Smooth muscle cell (in vitro differentiated cells): ENCODE results near the gene MVD. TPM values are rescaled to one million over a fixed set of nuclear protein-coding genes. Genes with fewer than 3 reads are reported as not detected.

Source experiments
- DNase-seq: peaks from one replicate; lab custom pipeline; 2025; ENCODE audit not compliant: unreplicated experiment; lab: John Stamatoyannopoulos, UW
- H2AFZ ChIP-seq: fragments of 200-600 bp; sonication (generic); 2 replicates; pipeline ENCODE4 v1.6.0; 2016; ENCODE audit warnings: antibody characterized with exemption, low read depth, mild to moderate bottlenecking
- H3F3A ChIP-seq: fragments of 200-600 bp; sonication (generic); 2 replicates; pipeline ENCODE4 v1.6.0; 2017; ENCODE audit warnings: antibody characterized with exemption, low read depth
- H3K27ac ChIP-seq: fragments of 200-600 bp; sonication (generic); 2 replicates; pipeline ENCODE4 v1.5.1; 2016; ENCODE audit warnings: low read depth, mild to moderate bottlenecking
- H3K27me3 ChIP-seq: fragments of 200-600 bp; sonication (generic); 2 replicates; pipeline ENCODE4 v1.6.1; 2016; ENCODE audit warnings: low read depth, mild to moderate bottlenecking
- H3K36me3 ChIP-seq: fragments of 200-600 bp; sonication (generic); 2 replicates; pipeline ENCODE4 v1.5.1; 2016; ENCODE audit warnings: low read depth
- H3K4me1 ChIP-seq: fragments of 200-600 bp; sonication (generic); 2 replicates; pipeline ENCODE4 v1.5.1; 2016; ENCODE audit warnings: low read depth
- H3K4me2 ChIP-seq: fragments of 200-600 bp; sonication (generic); 2 replicates; pipeline ENCODE4 v1.6.0; 2016; ENCODE audit warnings: mild to moderate bottlenecking
- H3K4me3 ChIP-seq: fragments of 200-600 bp; sonication (generic); 2 replicates; pipeline ENCODE4 v1.5.1; 2016; ENCODE audit warnings: mild to moderate bottlenecking
- H3K79me2 ChIP-seq: fragments of 200-600 bp; sonication (generic); 2 replicates; pipeline ENCODE4 v1.6.0; 2016; ENCODE audit warnings: low read depth, mild to moderate bottlenecking
- H3K9ac ChIP-seq: fragments of 200-600 bp; sonication (generic); 2 replicates; pipeline ENCODE4 v1.6.0; 2016; ENCODE audit warnings: low read depth
- H3K9me3 ChIP-seq: fragments of 200-600 bp; sonication (generic); replicated peaks from 2 replicates; pipeline ENCODE4 v1.5.1; 2016; ENCODE audit warnings: low read depth
- H4K20me1 ChIP-seq: fragments of 200-600 bp; sonication (generic); 2 replicates; pipeline ENCODE4 v1.6.0; 2016; ENCODE audit warnings: low read depth
- WGBS: methylation state at CpG from one replicate; pipeline ENCODE4 v1.1.7; 2016; ENCODE audit warnings: low lambda C conversion rate; 5-methylcytosine and 5-hydroxymethylcytosine counted together
- polyA plus RNA-seq: library from polyadenylated mRNA; unstranded; fragments of >200 nt; fragmentation: Nextera tagmentation; extraction: Ambion mirVana; gene quantifications from 2 replicates; pipeline ENCODE4 v1.2.1, GENCODE V29; 2016
- total RNA-seq: library from RNA; depleted of rRNA; stranded (reverse); fragments of >200 nt; gene quantifications from 2 replicates; pipeline ENCODE4 v1.2.3, GENCODE V29; 2014
- TF ChIP-seq, protein P1 (sequence below): fragments of 200-600 bp; sonication (generic); IDR thresholded peaks from 2 replicates; pipeline ENCODE4 v1.5.1; 2017; ENCODE audit warnings: borderline replicate concordance, mild to moderate bottlenecking, antibody characterized with exemption; ENCODE audit not compliant: insufficient read depth, poor library complexity, severe bottlenecking

MVD gene
- total and polyA plus RNA-seq, 2 experiments from 2014 or later: 46.1 to 113 TPM

- no peak overlapping the region for H3K27ac ChIP-seq
- no peak for DNase-seq
- H3K36me3 ChIP-seq: no peaks in the 10 kb centered on the region
- no peaks in the 10 kb centered on the region for H3K9me3 ChIP-seq
- WGBS: 93% methylated on average over 26 of the region's 28 CpGs
- H3K9ac ChIP-seq: no peak overlapping the region
- TF ChIP-seq, protein P1, sequence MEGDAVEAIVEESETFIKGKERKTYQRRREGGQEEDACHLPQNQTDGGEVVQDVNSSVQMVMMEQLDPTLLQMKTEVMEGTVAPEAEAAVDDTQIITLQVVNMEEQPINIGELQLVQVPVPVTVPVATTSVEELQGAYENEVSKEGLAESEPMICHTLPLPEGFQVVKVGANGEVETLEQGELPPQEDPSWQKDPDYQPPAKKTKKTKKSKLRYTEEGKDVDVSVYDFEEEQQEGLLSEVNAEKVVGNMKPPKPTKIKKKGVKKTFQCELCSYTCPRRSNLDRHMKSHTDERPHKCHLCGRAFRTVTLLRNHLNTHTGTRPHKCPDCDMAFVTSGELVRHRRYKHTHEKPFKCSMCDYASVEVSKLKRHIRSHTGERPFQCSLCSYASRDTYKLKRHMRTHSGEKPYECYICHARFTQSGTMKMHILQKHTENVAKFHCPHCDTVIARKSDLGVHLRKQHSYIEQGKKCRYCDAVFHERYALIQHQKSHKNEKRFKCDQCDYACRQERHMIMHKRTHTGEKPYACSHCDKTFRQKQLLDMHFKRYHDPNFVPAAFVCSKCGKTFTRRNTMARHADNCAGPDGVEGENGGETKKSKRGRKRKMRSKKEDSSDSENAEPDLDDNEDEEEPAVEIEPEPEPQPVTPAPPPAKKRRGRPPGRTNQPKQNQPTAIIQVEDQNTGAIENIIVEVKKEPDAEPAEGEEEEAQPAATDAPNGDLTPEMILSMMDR: no peak
- H3K4me1 ChIP-seq: peaks cover 5% of the 10 kb centered on the region
- no peaks in the 10 kb centered on the region for H3F3A ChIP-seq
- H2AFZ ChIP-seq: no peak overlapping the region
- H3K79me2 ChIP-seq: peaks cover 10% of the 10 kb centered on the region
- H3K27me3 ChIP-seq: no peaks in the 10 kb centered on the region
- H3K4me3 ChIP-seq: no peak overlapping the region
- H3K4me2 ChIP-seq: no peak overlapping the region
- H4K20me1 ChIP-seq: peaks cover 44% of the 10 kb centered on the region
Measured at GRCh38 chr16:88654363-88655052, 8.4 kb downstream of the MVD start.

DNA sequence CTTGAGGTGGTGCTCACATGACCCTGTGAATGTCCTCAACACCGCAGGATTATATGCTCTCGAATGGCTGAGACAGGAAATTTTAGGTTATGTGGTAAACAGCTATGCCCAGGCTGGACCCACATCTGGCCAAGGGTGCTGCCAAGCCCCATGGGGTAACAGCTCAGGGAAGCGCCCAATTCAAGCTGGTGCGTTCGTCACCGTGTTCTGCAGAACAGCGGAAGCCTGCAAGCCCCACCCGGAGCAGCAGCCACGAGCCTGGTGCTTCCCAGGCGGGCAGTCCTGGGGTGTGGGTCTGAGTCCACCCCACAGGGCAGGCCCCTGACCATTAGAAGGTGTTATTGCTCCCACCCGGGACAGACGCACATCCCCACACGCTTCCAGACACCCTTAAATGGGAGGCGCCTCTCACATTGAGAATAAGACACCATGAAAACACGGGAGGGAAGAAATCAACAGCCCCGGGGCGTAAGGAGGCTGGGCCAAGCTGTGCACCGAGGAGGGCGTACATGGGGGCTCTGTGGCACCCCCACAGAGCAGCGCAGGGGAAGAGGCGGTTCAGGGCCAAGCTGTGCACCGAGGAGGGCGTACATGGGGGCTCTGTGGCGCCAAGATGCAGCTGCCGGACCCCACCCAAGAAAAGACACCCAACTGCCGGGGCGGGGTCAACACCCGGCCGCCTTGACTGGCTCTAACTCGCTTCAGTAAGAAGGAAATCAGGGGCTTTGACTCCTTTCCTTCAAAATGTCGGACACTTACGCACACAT, 9.1 kb downstream of the MVD start:
- 95% methylated on average over 32 of the region's 32 CpGs for WGBS
- TF ChIP-seq, protein P1: no peak

DNA sequence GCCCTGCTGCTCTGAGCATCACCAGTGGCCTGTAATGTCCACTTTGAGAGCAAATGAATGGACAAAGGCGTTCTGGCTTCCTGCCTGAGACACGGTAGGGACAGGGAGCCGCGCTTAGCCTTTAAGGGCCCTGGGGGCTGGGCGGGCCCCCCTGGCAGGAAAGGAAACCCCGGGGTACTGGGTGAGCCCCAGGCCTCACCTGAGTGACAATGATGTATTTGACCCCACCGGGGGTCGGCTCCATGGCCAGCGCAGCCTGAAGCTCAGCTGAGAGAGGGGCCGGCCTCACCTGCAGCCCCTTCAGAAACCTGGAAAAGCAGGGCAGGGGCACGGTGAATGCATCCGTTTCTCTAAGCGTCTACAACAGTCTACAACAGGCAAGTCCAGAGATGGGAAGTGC, 9.8 kb downstream of the MVD start:
- Histone ChIP-seq H3K4me2 (no peak overlapping the region), H3K27me3 (no peaks in the 10 kb centered on the region), H3K36me3 (no peaks in the 10 kb centered on the region), H3K79me2 (no peaks in the 10 kb centered on the region), H3F3A (no peaks in the 10 kb centered on the region), H3K4me1 (peaks cover 5% of the 10 kb centered on the region), H3K9ac (no peak overlapping the region), H3K4me3 (no peak overlapping the region), H3K27ac (no peak overlapping the region), H2AFZ (no peak overlapping the region), H4K20me1 (peaks cover 38% of the 10 kb centered on the region), H3K9me3 (no peaks in the 10 kb centered on the region)
- WGBS: 91% methylated on average over 13 of the region's 13 CpGs
- no peak for DNase-seq
- TF ChIP-seq, protein P1: no peak

More for the DNA sequence above, 9.1 kb downstream of the MVD start:
- H3K4me1 ChIP-seq: peaks cover 5% of the 10 kb centered on the region
- no peak for DNase-seq
- H3K27ac ChIP-seq: no peak overlapping the region
- no peak overlapping the region for H2AFZ ChIP-seq
- no peaks in the 10 kb centered on the region for H3F3A ChIP-seq
- H3K36me3 ChIP-seq: no peaks in the 10 kb centered on the region
- H3K9ac ChIP-seq: no peak overlapping the region
- H3K4me3 ChIP-seq: no peak overlapping the region
- H3K4me2 ChIP-seq: no peak overlapping the region
- no peaks in the 10 kb centered on the region for H3K9me3 ChIP-seq
- H4K20me1 ChIP-seq: peaks cover 41% of the 10 kb centered on the region
- peaks cover 2% of the 10 kb centered on the region for H3K79me2 ChIP-seq
- H3K27me3 ChIP-seq: no peaks in the 10 kb centered on the region
